Measurements from ENCODE around the gene CHRM3.

Gene CHRM3

GRCh38 chr1:239386453-239387303 is at the start of gene CHRM3:
CHRM3 (plus strand) TSS chr1:239386568; CDS start chr1:239907452, 520,884 bp downstream.
- peak; percentile 70 for DNase-seq
- Mint-ChIP-seq H3K9me3 (no peaks in the 10 kb centered on the region), H3K27ac (no peak within 1 kb of the TSS), H3K27me3 (ENCODE audit: low read depth, poor library complexity) (peaks cover 94% of the 10 kb centered on the region), H3K36me3 (ENCODE audit: low read depth) (no peaks in the 10 kb centered on the region), H3K4me1 (peaks cover 31% of the 10 kb centered on the region), H3K4me3 (peak within 1 kb of the TSS; percentile 90)
- no peak for TF ChIP-seq CTCF (IDR thresholded peaks at IDR 0.05)

- peaks cover 34% of the 10 kb centered on the region for H3K4me1 Mint-ChIP-seq
- peak overlapping the region; percentile 55 for H3K27ac Mint-ChIP-seq
- DNase-seq, result peak; percentile 18
- H3K9me3 Mint-ChIP-seq, result peaks cover 3% of the 10 kb centered on the region
- H3K36me3 Mint-ChIP-seq (ENCODE audit: low read depth), result no peaks in the 10 kb centered on the region
- H3K27me3 Mint-ChIP-seq (ENCODE audit: low read depth, poor library complexity), result no peaks in the 10 kb centered on the region
- peak overlapping the region; percentile 21 for H3K4me3 Mint-ChIP-seq
- no peak for TF ChIP-seq CTCF (IDR thresholded peaks at IDR 0.05)
Observed at GRCh38 chr1:239337799-239338430, 48.5 kb upstream of the CHRM3 start.

- no peak for DNase-seq
- Mint-ChIP-seq H3K27ac (no peak overlapping the region), H3K4me3 (no peak overlapping the region), H3K9me3 (no peaks in the 10 kb centered on the region), H3K36me3 (ENCODE audit: low read depth) (no peaks in the 10 kb centered on the region), H3K4me1 (no peaks in the 10 kb centered on the region), H3K27me3 (ENCODE audit: low read depth, poor library complexity) (no peaks in the 10 kb centered on the region)
- TF ChIP-seq CTCF (IDR thresholded peaks at IDR 0.05), result no peak
Observed at GRCh38 chr1:239347776-239348175, 38.6 kb upstream of the CHRM3 start.

GRCh38 chr1:239348635-239349353 is 37.6 kb upstream of the CHRM3 start:
- Mint-ChIP-seq H3K4me1 (no peaks in the 10 kb centered on the region), H3K27me3 (ENCODE audit: low read depth, poor library complexity) (no peaks in the 10 kb centered on the region), H3K27ac (no peak overlapping the region), H3K36me3 (ENCODE audit: low read depth) (no peaks in the 10 kb centered on the region), H3K4me3 (no peak overlapping the region), H3K9me3 (no peaks in the 10 kb centered on the region)
- no peak for DNase-seq
- TF ChIP-seq CTCF (IDR thresholded peaks at IDR 0.05), result no peak

GRCh38 chr1:239349699-239350098 is 36.7 kb upstream of the CHRM3 start:
- no peaks in the 10 kb centered on the region for H3K9me3 Mint-ChIP-seq
- peaks cover under 1% of the 10 kb centered on the region for H3K27me3 Mint-ChIP-seq (ENCODE audit: low read depth, poor library complexity)
- no peak for TF ChIP-seq CTCF (IDR thresholded peaks at IDR 0.05)
- no peak overlapping the region for H3K4me3 Mint-ChIP-seq
- H3K36me3 Mint-ChIP-seq (ENCODE audit: low read depth), result no peaks in the 10 kb centered on the region
- no peak for DNase-seq
- no peaks in the 10 kb centered on the region for H3K4me1 Mint-ChIP-seq
- H3K27ac Mint-ChIP-seq, result no peak overlapping the region

Data from nephron progenitor cell (in vitro differentiated cells).